OCI-M2 (cell line): Measurements from ENCODE around the gene TBXAS1.

Experiments
- DNase-seq: peaks from one replicate; lab custom pipeline; 2025; ENCODE audit not compliant: unreplicated experiment; lab: John Stamatoyannopoulos, UW

The TBXAS1 gene

DNA sequence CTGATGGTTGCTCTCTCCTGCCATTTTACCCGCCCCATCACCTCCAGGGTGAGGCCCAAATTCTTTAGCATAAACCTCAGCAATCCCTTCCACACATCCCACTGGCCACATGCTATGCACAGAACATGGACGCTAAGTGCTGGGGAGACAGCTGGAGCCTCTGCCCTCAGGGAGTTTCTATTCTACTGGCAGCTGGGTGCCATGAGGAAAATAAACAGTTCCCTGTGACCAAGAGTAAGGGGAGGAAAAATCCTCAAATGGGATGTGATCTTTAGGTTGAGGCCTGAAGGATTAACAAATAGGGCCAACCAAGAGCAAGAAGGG is 232.5 kb downstream of the TBXAS1 start:
- DNase-seq = no peak

DNA sequence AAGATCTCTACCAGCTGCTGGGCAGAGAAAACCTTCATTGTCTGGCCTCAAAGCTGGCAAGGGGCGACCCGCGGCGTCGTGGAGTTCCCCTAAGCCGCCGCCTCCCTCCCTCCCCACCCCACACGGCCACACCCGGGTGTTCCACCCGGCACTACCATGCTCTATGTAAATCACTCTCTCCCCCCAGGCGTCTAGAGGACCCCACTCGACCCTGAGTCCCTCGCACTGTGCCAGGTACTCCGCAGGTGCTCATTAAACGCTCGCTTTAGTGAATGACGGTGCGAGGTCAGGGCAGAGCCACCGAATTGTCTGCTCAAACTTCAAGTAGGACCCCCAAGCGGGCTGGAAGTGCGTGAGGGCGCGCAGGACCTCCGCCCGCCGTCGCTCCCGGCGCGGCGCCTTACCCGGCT is 233.1 kb downstream of the TBXAS1 start:
- DNase-seq = no peak

DNA sequence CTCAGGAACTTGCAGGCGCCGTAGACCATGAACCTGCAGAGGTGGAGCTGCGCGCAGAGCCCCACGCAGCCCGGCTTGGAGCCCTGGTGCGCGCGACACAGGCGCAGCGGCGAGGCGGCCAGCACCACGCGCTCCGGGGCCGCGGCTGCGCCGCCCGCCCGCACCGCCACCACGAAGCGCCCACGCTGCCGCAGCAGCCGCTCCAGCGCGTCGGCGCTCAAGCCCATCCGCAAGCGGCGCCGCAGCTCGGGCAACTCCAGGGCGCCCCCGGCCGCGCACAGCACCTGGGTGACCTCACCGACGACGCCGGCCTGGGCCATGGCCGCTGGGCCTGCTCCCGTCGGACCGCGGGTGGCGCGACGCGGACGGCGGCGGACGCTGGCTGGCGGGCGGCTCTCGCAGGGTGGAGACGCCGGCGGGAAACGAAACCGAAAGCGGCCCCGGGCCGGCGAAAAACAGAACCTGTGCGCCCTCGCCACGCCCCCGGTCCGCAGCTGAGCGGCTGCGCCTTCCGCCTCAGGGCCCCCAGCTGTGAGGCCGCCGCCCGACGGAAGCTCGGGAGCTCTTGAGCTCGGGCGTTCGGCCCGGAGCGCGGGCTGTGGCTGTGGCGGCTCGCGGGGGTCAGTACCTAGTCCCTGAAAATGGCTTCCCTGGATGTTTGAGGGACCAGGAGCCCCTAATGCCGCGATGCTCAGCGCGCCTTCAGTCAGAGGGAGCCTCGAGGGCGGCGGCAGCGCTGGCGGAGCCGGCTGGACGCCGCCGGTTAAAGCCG is 233.7 kb downstream of the TBXAS1 start, which contains the start of gene PARP12:
Gene PARP12 (minus strand): TSS at position 424 of the 772 bp plus-strand sequence. CDS start 104 bp downstream, at position 320.
- DNase-seq = no peak

DNA sequence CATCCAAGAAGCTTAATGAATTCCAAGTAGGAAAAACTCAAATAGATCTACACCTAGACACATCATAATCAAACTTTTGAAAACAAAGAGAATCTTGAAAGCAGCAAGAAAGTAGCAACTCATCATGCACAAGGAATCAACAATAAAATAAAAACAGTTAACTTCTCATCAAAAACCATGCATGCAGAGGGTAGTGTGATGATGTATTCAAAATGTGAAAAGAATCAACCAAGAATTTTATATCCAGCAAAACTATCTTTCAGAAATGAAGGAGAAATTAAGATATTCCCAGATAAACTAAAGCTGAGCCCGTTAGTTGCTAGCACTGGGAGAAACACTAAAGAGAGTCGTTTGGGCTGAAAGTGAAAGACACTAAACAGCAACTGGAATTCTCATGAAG is 238.0 kb downstream of the TBXAS1 start:
- no peak for DNase-seq

DNA sequence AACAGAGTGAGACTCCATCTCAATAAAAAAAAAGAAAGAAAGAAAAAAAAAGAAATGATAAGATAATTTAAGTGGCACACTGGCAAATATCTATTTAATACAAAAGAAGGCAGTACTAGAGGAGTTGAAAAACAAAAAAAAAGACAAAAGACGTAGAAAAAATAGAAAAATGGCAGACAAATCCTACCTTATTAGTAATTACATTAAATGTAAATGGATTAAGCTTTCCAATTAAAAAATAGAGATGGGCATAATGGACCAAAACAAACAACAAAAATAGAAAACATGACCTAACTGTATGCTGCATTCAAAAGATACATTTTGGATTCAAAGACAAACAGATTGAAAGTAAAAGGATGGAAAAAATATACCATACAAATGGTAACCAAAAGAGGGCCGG is 239.0 kb downstream of the TBXAS1 start:
- no peak for DNase-seq

DNA sequence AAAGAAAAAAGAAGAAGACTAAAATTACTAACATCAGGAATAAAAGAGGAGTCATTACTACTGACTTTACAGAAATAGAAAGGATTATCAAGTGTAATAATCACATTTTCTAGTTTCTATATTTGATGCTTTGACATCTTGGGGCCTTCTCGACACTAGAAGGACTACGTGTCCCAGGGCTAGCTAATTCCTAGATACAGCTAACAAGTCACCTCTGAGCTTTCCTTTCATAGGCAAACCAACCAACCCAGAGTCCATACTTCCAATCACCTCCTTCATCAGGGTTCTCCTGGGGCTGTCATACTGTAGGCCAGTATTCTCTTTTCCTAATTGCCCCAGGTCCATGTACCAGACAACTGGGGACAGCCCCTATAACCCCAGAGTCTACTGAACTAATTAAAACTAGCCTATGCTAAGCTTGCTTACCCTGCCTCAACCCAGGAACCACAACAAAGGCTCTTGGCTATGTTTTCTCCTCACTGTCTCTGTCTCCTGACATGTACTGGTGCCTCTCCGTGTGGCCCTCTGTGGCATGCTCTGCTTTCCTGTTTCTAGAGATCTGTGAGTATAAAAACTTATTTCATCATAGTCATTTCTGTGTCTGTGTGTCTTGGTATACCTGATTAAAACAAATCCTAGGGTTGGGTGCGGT is 240.4 kb downstream of the TBXAS1 start:
- no peak for DNase-seq
